A549 (cell line): Measurements from ENCODE around the gene FOS. TPM values are rescaled to one million over a fixed set of nuclear protein-coding genes. Genes with fewer than 3 reads are reported as not detected.
"Not testable (repeated sequence)": the region's sequence is repeated elsewhere in the genome, so short reads cannot be mapped to it uniquely, and the experiment has no call there.

Source experiments
- ATAC-seq, 2 experiments: fragments of 200-7000 bp in 1 of 2; fragments of >200 bp in 1 of 2; cut with Nextera tagmentation in 1 of 2; cut with Tn5 transposase in 1 of 2; 3 replicates each; pipeline versions ENCODE4 v1.8.0 to v1.9.1; 2018 to 2020; ENCODE audit warnings: mild to moderate bottlenecking in 1 of 2, moderate library complexity in 1 of 2
- CTCF ChIA-PET: fragments of 300-600 bp; sonication (Branson Sonifier 250); formaldehyde crosslinking; extraction: SDS; loops from one replicate; lab custom pipeline; 2021; ENCODE audit warnings: antibody characterized with exemption, inconsistent platforms; lab: Yijun Ruan, JAX
- POLR2A ChIA-PET: fragments of 350-600 bp; formaldehyde crosslinking; extraction: SDS; loops from one replicate; lab custom pipeline; 2021; ENCODE audit warnings: antibody characterized with exemption, inconsistent platforms; lab: Yijun Ruan, JAX
- DNase-seq, 2 experiments: peaks; one replicate each; pipeline versions ENCODE4 v3.0.0 to v3.0.0-alpha.2; 2011 to 2016; ENCODE audit warnings: low read depth in 1 of 2, low spot score in 1 of 2
- FAIRE-seq: peaks from 2 replicates; lab custom pipeline; 2011; peaks lifted over from hg19 to GRCh38; lab: Jason Lieb, UNC
- H3K27ac ChIP-seq, 2 experiments: fragments of >200 bp; sonication (Bioruptor Twin); formaldehyde crosslinking; 3 replicates each; pipeline ENCODE4 v1.5.1; 2016 to 2017
- H3K4me1 ChIP-seq: fragments of >200 bp; sonication (Bioruptor Twin); formaldehyde crosslinking; 3 replicates; pipeline ENCODE4 v1.6.1; 2016
- H3K4me2 ChIP-seq: fragments of >200 bp; sonication (Bioruptor Twin); formaldehyde crosslinking; 3 replicates; pipeline ENCODE4 v1.6.1; 2016
- H3K4me3 ChIP-seq: fragments of >200 bp; sonication (Bioruptor Twin); formaldehyde crosslinking; 3 replicates; pipeline ENCODE4 v1.5.1; 2016
- H3K9me3 ChIP-seq: fragments of >200 bp; sonication (Bioruptor Twin); formaldehyde crosslinking; 3 replicates; pipeline ENCODE4 v1.6.1; 2016
- CEBPB ChIP-seq, 2 experiments: fragments of >200 bp in 1 of 2; sonication (Bioruptor Twin) in 1 of 2; formaldehyde crosslinking in 1 of 2; IDR thresholded peaks; 2 replicates each; pipeline ENCODE4 v1.6.1; 2012 to 2016
- CTCF ChIP-seq: fragments of >200 bp; sonication (Bioruptor Twin); formaldehyde crosslinking; IDR thresholded peaks from 3 replicates; pipeline ENCODE4 v1.5.1; 2016
- FOSB ChIP-seq: fragments of 250-450 bp; sonication (Bioruptor Pico); IDR thresholded peaks from 2 replicates; pipeline ENCODE4 v1.5.0; 2020; ENCODE audit warnings: mild to moderate bottlenecking, moderate library complexity
- HES2 ChIP-seq: fragments of >200 bp; sonication (Bioruptor Twin); formaldehyde crosslinking; IDR thresholded peaks from 2 replicates; pipeline ENCODE4 v1.6.1; 2016
- HOXB5 ChIP-seq: fragments of 250-450 bp; sonication (Bioruptor Pico); IDR thresholded peaks from 2 replicates; pipeline ENCODE4 v1.5.0; 2020; ENCODE audit warnings: mild to moderate bottlenecking, moderate library complexity
- KDM5A ChIP-seq: fragments of 200-600 bp; sonication (generic); IDR thresholded peaks from 2 replicates; pipeline ENCODE4 v1.6.1; 2016; ENCODE audit warnings: antibody characterized with exemption, mild to moderate bottlenecking
- MAFK ChIP-seq: fragments of 450-650 bp; IDR thresholded peaks from 2 replicates; pipeline ENCODE4 v1.6.1; 2014; ENCODE audit not compliant: partially characterized antibody
- PHF8 ChIP-seq: fragments of 200-600 bp; sonication (generic); IDR thresholded peaks from 2 replicates; pipeline ENCODE4 v1.6.1; 2016; ENCODE audit warnings: low read depth, mild to moderate bottlenecking, antibody characterized with exemption, moderate library complexity, borderline replicate concordance
- RAD21 ChIP-seq, 2 experiments: fragments of >200 bp in 1 of 2; sonication (Bioruptor Twin) in 1 of 2; formaldehyde crosslinking in 1 of 2; IDR thresholded peaks in 1 of 2; conservative IDR thresholded peaks in 1 of 2; 2 replicates in 1 of 2; 3 replicates in 1 of 2; pipeline ENCODE4 v1.6.1; 2012 to 2018; ENCODE audit warnings: inconsistent platforms in 1 of 2
- RNF2 ChIP-seq: fragments of 200-600 bp; sonication (generic); IDR thresholded peaks from 2 replicates; pipeline ENCODE4 v1.6.1; 2016; ENCODE audit warnings: low read depth, mild to moderate bottlenecking, antibody characterized with exemption, moderate library complexity, borderline replicate concordance
- SMC3 ChIP-seq: fragments of >200 bp; sonication (Bioruptor Twin); formaldehyde crosslinking; IDR thresholded peaks from 3 replicates; pipeline ENCODE4 v1.6.1; 2018; ENCODE audit warnings: inconsistent platforms
- WGBS: methylation state at CpG from one replicate; pipeline ENCODE4 v1.1.6; 2017; ENCODE audit errors: missing lambda C conversion rate; 5-methylcytosine and 5-hydroxymethylcytosine counted together
- polyA plus RNA-seq, 4 experiments: library from polyadenylated mRNA; depleted of rRNA in 3 of 4; stranded (reverse); fragments of >200 nt; fragmentation: RNase III in 1 of 4; extraction: RNeasy Plus Mini Kit Qiagen cat#74134 plus additional on column Dnase treatment in 1 of 4; gene quantifications; 2 replicates in 3 of 4; 3 replicates in 1 of 4; pipeline ENCODE4 v1.2.3, GENCODE V29; 2011 to 2017
- TF ChIP-seq, protein P1 (sequence below): fragments of 200-600 bp; sonication (generic); IDR thresholded peaks from 2 replicates; pipeline ENCODE4 v1.6.1; 2016; ENCODE audit warnings: antibody characterized with exemption, mild to moderate bottlenecking, moderate library complexity
- TF ChIP-seq, protein P2 (sequence below): fragments of 150-350 bp; IDR thresholded peaks from 2 replicates; pipeline ENCODE4 v1.6.1; 2014; ENCODE audit warnings: low read depth, mild to moderate bottlenecking, low read length

The FOS gene
- polyA plus RNA-seq, 2 of the 4 experiments (the other 2 are of a cell fraction) = 4.2 to 256 TPM

- WGBS = 18% methylated on average over 15 of the region's 15 CpGs
- no peak overlapping the region for H3K4me3 ChIP-seq
- ChIA-PET CTCF (interaction anchor here (0.7 to 16.8 kb wide), 33 partner anchors 7 to 442 kb away, joined by 3 to 250 read pairs (median 4); partner anchors contain the start of gene NEK9), POLR2A (no interaction called here)
- H3K4me2 ChIP-seq = peak overlapping the region; percentile 30; the same call in 1 of the 3 replicates
- no peak for TF ChIP-seq PHF8
- no peak for TF ChIP-seq CEBPB (IDR thresholded peaks at IDR 0.05)
- TF ChIP-seq, protein P1, sequence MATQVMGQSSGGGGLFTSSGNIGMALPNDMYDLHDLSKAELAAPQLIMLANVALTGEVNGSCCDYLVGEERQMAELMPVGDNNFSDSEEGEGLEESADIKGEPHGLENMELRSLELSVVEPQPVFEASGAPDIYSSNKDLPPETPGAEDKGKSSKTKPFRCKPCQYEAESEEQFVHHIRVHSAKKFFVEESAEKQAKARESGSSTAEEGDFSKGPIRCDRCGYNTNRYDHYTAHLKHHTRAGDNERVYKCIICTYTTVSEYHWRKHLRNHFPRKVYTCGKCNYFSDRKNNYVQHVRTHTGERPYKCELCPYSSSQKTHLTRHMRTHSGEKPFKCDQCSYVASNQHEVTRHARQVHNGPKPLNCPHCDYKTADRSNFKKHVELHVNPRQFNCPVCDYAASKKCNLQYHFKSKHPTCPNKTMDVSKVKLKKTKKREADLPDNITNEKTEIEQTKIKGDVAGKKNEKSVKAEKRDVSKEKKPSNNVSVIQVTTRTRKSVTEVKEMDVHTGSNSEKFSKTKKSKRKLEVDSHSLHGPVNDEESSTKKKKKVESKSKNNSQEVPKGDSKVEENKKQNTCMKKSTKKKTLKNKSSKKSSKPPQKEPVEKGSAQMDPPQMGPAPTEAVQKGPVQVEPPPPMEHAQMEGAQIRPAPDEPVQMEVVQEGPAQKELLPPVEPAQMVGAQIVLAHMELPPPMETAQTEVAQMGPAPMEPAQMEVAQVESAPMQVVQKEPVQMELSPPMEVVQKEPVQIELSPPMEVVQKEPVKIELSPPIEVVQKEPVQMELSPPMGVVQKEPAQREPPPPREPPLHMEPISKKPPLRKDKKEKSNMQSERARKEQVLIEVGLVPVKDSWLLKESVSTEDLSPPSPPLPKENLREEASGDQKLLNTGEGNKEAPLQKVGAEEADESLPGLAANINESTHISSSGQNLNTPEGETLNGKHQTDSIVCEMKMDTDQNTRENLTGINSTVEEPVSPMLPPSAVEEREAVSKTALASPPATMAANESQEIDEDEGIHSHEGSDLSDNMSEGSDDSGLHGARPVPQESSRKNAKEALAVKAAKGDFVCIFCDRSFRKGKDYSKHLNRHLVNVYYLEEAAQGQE = peak; percentile 31; the same call in 1 of the 2 replicates
- no peak for TF ChIP-seq MAFK
- peak; percentile 91 for TF ChIP-seq CTCF
- TF ChIP-seq RAD21 (conservative IDR thresholded peaks at IDR 0.05 in 1 of 2, IDR thresholded peaks at IDR 0.05 in 1 of 2) = peak; percentile 93 to 97
- TF ChIP-seq SMC3 = peak; percentile 89
- no peak for TF ChIP-seq HOXB5 (CRISPR knock-in tag)
- TF ChIP-seq FOSB (CRISPR knock-in tag) = no peak
- no peak for TF ChIP-seq KDM5A
- FAIRE-seq (no peak), DNase-seq (peak; percentile 82), ATAC-seq (peak; percentile 70 to 78)
- peaks cover 39% of the 10 kb centered on the region for H3K4me1 ChIP-seq
- H3K27ac ChIP-seq = peak overlapping the region; percentile 25 to 64; a peak in 4 of 6 replicates
- H3K9me3 ChIP-seq = no peaks in the 10 kb centered on the region
Observed at GRCh38 chr14:75303381-75303789, 24.8 kb downstream of the FOS start.

- FAIRE-seq, H3K9me3 ChIP-seq, H3K4me3 ChIP-seq, H3K27ac ChIP-seq, ATAC-seq, POLR2A ChIA-PET, H3K4me2 ChIP-seq, DNase-seq: not testable (repeated sequence)
- WGBS = 48% methylated on average over 4 of the region's 4 CpGs
- peaks cover 37% of the 10 kb centered on the region for H3K4me1 ChIP-seq
- CTCF ChIA-PET = interaction anchor here (0.6 to 16.8 kb wide), 18 partner anchors 10 to 676 kb away, joined by 3 to 250 read pairs (median 7); partner anchors contain the start of genes JDP2 and NEK9
Observed at GRCh38 chr14:75306410-75306809, 27.8 kb downstream of the FOS start.

- Histone ChIP-seq H3K4me1 (peaks cover 32% of the 10 kb centered on the region), H3K27ac (peak overlapping the region; percentile 51 to 66; a peak in 4 of 6 replicates), H3K4me3 (no peak overlapping the region), H3K4me2 (peak overlapping the region; percentile 29; the same call in 1 of the 3 replicates), H3K9me3 (no peaks in the 10 kb centered on the region)
- ATAC-seq = peak; percentile 83 to 89
- CTCF ChIA-PET = interaction anchor here (0.6 to 16.8 kb wide), 58 partner anchors 11 to 675 kb away, joined by 3 to 250 read pairs (median 5); partner anchors contain the start of gene NEK9
- 41% methylated on average over 9 of the region's 9 CpGs for WGBS
- POLR2A ChIA-PET = interaction anchor here (0.6 kb wide), 1 partner anchor 116 kb away, joined by 11 read pairs; no protein-coding TSS in a partner anchor
- peak; percentile 13 for FAIRE-seq
- DNase-seq = peak; percentile 66
- TF ChIP-seq HES2 = no peak
- TF ChIP-seq CEBPB (IDR thresholded peaks at IDR 0.05) = no peak
- peak; percentile 66 to 70 for TF ChIP-seq RAD21 (conservative IDR thresholded peaks at IDR 0.05 in 1 of 2, IDR thresholded peaks at IDR 0.05 in 1 of 2)
- peak; percentile 66 for TF ChIP-seq CTCF
- no peak for TF ChIP-seq HOXB5 (CRISPR knock-in tag)
- no peak for TF ChIP-seq RNF2
- TF ChIP-seq, protein P2, sequence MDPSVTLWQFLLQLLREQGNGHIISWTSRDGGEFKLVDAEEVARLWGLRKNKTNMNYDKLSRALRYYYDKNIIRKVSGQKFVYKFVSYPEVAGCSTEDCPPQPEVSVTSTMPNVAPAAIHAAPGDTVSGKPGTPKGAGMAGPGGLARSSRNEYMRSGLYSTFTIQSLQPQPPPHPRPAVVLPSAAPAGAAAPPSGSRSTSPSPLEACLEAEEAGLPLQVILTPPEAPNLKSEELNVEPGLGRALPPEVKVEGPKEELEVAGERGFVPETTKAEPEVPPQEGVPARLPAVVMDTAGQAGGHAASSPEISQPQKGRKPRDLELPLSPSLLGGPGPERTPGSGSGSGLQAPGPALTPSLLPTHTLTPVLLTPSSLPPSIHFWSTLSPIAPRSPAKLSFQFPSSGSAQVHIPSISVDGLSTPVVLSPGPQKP = no peak
- peak; percentile 69 for TF ChIP-seq SMC3
Observed at GRCh38 chr14:75306927-75307699, 28.5 kb downstream of the FOS start.
